LNCAP (cell line): ENCODE measurements around the gene TDRKH.
A peak's percentile ranks its signal among the peaks of the same experiment; 100 is the strongest.

Source experiments
- TF ChIP-seq, protein P1 (sequence below): fragments of 450-650 bp; IDR thresholded peaks from 2 replicates; pipeline ENCODE4 v1.5.1; 2017; ENCODE audit warnings: mild to moderate bottlenecking

Gene TDRKH, protein sequence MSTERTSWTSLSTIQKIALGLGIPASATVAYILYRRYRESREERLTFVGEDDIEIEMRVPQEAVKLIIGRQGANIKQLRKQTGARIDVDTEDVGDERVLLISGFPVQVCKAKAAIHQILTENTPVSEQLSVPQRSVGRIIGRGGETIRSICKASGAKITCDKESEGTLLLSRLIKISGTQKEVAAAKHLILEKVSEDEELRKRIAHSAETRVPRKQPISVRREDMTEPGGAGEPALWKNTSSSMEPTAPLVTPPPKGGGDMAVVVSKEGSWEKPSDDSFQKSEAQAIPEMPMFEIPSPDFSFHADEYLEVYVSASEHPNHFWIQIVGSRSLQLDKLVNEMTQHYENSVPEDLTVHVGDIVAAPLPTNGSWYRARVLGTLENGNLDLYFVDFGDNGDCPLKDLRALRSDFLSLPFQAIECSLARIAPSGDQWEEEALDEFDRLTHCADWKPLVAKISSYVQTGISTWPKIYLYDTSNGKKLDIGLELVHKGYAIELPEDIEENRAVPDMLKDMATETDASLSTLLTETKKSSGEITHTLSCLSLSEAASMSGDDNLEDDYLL

DNA sequence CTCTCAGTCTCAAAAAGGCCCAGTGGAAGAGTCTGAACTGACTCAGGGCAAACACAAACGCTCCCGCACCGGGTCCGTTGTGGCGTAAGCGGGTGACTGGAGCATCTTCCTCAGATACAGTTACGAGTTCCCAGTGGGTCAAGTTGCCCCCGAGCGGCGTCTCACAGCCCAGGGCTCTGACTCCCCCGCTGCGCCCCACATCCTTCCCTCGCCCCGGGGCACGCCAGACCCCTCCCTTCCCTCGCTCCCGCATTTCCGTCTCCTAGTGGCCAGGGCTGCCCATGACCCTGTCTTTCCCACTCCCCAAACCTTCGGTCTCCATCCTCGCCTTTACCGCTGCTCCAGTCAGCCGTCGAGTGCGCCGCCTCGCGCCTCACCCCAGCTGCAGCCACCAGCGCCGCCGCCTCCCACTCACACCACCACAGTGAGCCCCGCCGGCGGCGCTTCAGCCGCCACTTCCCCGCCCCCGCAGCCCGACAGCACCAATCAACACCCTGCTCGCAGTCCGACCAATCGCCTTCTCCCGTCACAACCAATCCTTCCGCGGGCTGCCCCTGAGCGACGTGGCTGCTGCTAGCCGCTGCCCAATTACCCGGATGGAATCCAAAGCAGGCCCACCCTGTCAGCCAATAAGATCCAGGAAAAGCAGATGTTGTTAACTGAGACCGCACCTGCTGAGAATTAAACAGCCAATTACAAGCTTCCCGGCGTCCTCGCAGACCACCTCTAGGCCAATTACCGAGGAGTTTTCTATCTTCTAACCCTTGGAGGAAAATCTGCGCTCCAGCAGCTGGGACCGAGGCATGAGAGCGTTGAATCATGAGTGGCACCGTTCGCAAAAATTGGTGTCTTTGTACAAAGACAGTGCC is at the start of gene TDRKH:
Gene TDRKH, minus strand, starts transcription at position 430 of the 869 bp plus-strand sequence. CDS start 7,478 bp downstream, outside the sequence.
- TF ChIP-seq, protein P1, sequence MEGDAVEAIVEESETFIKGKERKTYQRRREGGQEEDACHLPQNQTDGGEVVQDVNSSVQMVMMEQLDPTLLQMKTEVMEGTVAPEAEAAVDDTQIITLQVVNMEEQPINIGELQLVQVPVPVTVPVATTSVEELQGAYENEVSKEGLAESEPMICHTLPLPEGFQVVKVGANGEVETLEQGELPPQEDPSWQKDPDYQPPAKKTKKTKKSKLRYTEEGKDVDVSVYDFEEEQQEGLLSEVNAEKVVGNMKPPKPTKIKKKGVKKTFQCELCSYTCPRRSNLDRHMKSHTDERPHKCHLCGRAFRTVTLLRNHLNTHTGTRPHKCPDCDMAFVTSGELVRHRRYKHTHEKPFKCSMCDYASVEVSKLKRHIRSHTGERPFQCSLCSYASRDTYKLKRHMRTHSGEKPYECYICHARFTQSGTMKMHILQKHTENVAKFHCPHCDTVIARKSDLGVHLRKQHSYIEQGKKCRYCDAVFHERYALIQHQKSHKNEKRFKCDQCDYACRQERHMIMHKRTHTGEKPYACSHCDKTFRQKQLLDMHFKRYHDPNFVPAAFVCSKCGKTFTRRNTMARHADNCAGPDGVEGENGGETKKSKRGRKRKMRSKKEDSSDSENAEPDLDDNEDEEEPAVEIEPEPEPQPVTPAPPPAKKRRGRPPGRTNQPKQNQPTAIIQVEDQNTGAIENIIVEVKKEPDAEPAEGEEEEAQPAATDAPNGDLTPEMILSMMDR: peak; percentile 50; the same call in 1 of the 2 replicates

DNA sequence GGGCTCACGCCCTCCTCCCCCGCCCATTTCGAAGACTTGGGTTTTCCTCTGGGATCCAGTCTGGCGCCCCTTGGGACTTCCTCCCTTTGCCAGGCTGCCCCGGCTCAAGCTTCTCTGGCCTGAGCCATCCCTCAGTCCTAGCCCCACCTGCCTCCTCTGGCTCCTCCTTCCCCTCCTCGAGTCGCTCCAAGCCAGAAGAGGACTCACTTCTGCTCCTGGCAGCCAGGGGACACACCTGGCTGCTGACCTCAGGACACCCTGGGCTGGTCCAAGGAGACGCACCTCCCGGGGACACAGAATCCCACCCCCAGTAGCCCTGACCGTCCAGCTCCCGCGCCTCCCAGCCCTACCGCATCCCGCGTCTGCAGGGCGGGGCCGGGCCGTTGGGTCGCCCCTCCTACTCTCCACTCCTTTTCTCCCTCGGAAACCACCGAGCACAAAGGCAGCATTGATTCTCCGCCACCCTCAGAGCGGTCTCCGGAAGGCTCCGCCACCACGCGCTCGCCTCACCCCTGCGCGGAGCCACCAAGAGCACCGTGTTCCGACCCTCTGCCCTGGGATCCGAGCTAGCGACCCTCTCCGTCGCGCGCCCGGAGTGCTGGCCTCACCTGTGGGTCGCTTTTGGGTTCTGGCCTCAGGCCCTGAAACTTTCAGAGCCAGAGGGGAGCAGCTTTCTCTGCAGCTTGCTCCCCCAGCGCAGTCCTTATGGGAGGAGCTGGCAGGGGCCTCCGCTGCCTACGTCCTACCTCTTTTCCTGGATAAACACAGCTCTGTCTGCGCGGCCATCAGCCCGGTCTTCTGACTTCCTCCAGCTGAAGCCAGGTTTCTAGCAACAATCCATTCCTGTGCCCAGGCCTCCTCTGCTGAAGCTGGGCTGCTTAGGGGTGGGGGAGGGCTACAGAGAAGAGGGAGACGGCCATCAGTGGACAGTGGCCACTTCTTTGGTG is 49.4 kb upstream of the TDRKH start, which contains the start of gene C2CD4D:
Gene C2CD4D, minus strand, starts transcription at position 364 of the 947 bp plus-strand sequence. CDS start 831 bp downstream, outside the sequence.
- TF ChIP-seq, protein P1: no peak

DNA sequence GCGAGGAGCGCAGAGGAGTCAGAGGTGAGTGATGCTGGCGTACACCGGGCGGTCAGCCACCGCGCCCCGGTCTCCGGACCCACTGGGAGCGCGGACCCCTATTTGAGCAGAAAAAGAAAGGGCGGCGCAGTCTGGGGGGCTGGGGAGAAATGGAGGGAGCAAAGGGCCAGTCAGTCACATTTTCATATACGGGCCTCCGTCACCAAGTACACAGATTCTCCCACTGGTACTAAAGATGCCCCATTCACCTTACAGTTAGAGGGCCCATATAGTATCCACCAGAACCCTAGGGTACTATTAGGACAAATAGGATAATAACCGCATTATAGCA is 48.7 kb upstream of the TDRKH start:
- TF ChIP-seq, protein P1: no peak

DNA sequence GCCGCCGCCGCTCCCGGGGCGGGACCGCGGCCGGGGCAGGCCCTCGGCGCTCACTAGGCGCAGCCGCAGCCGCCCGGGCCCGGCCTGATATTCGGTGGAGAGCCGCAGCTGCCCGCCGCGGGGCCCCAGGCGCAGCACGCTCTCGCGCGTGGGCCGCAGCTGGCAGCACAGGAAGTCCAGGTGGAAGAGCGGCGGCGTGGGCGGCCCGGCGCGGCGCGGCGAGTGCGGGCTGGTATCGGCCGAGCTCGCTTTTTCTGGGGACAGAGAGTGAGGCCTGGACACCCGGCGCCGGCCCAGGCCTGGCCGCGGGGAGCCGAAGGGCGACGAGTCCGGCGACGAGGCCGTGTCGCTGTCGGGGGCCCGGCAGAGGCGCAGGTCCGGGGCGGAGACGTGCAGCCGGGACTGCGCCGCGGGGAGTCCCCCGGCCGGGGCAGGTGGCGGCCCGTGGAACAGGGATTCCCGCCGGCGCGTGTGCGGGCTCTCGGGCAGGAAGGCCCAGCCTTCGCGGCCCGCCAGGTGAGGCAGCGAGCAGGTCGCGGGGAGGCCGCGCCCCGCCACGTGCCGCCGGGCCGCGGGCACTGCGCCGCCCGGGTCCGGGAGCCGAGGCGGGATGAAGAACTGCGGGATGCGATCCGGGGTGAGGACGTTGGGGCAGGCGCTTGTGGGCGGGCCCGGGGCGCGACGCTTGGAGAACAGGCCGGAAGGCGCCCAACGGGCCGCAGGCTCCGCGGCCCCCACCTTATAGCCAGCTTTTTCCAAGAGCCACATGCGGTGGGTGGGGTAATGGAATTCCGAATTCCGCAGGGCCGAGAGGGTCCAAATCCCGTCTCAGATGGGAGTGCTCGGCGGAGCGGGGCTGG is 48.2 kb upstream of the TDRKH start:
- TF ChIP-seq, protein P1: no peak

DNA sequence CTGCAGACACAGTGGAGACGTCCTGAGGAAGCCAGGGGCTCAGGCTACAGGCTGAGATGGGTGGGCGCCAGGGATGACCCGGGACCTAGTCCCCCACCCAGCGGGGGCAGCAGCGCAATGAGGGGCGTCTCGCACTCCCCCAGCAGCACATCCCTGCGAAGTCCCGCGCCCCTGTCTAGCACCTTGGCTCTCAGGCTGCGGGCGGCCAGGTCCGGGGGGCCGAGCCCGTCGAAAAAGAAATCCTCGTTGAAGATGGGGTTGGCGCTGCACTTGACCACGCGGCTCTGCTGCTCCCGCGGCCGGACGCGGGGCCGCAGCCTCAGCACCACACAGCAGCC is 47.6 kb upstream of the TDRKH start:
- TF ChIP-seq, protein P1: no peak

DNA sequence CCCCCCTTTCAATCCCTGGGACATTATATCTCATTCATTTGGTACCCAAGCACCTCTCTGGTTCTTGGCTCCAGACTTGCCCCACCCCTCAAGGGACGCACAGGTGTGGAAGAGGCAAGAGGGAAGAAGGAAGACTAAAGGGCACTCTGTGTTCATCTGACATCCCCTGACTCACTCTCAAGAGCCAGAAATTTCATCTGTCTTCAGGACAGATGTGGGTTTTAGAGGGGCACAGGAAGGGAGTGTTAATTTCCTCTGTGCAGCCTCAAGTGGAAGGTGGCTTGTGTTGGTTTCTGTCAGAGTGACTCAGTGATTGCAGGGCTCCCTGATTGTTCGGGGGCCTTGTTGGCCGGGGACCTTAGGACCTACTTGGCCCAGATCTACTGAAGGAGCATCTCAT is 46.9 kb upstream of the TDRKH start:
- TF ChIP-seq, protein P1: no peak
